OCI-M2 (cell line): ENCODE results near the gene DIS3L2.
"Not testable (repeated sequence)": the region's sequence is repeated elsewhere in the genome, so short reads cannot be mapped to it uniquely, and the experiment has no call there.

Experiments used
- DNase-seq: peaks from one replicate; lab custom pipeline; 2025; ENCODE audit not compliant: unreplicated experiment; lab: John Stamatoyannopoulos, UW

The DIS3L2 gene

DNA sequence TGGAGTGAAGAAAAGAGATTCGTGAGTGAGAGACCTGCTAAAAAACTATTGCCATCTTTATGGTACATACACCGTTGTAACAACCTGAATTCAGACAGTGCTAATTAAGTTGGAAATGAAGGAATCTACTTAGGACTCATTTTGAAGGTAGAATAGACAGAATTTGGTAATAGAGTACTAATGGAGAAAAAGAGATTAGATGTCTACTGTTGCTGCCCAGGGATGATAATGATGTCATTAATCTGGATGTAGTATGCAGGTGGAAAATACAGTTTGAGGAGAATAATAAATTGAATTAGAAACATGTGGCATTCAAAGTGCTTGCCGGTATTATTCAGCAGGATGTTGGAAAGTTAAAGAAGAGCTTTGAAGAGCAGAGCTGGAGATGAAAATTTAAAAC lies 44.7 kb downstream of the DIS3L2 start:
- DNase-seq: no peak

DNA sequence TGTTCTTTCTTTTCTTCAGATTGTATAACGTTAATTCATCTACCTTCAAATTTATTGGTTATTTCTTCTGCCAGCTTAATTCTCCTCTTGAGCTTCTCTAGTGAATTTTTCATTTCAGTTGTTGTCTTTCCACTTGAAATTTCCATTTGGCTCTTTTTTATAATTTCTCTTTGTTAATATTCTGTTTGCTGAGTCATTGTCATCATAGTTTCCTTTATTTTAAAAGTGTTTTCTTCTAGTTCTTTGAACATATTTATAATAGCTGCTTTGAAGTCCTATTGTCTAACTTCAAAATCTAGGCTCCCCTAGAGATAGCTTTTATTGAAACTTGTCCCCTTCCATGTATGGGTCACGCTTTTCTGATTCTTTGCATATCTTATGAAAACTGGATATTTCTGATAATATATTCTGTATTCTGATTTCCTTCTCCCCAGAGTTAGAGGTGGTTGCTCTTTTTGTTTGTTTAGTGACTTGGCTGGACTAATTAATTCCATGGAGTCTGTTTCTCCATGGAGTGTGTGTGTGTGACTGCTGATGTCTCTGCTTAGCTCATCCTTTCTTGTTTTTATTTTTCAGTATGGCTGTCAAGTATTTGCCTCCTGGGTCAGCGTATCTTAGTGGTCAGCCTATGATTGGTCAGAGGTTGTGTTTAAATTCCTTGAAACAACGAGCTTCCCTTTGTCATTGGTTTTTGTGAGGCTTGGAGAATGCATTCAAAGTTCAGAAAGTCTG lies 47.6 kb downstream of the DIS3L2 start:
- DNase-seq: no peak

DNA sequence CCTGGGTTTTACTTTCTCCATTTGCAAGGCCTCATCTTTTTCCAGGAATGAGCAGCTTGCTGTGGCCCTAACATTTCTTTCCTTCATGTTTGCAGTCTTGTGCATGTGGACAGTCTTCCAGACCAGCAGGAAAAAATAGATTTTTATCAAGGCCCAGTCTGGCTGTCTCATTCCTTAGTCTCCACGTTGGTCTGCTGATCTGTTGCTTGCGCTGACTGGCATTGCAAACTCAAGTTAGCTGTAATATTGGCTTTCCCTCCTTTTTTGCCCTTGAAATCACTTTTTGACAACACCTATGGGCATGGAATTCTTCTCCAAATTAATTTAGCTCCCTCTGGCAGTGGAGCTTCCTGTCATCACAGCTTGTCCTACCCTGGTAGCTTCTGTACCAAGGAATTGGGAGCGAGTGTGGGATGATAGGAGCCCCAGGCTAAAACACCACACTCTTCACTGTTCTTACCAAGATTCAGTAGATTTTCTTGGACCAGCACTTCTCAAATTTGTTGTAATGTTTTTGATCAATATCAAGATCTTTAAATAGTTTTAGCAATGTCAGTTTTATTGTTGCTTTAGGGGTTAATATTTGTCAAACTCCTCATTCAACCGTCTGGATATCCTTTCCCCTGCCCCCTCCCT lies 48.2 kb downstream of the DIS3L2 start:
- DNase-seq: no peak

DNA sequence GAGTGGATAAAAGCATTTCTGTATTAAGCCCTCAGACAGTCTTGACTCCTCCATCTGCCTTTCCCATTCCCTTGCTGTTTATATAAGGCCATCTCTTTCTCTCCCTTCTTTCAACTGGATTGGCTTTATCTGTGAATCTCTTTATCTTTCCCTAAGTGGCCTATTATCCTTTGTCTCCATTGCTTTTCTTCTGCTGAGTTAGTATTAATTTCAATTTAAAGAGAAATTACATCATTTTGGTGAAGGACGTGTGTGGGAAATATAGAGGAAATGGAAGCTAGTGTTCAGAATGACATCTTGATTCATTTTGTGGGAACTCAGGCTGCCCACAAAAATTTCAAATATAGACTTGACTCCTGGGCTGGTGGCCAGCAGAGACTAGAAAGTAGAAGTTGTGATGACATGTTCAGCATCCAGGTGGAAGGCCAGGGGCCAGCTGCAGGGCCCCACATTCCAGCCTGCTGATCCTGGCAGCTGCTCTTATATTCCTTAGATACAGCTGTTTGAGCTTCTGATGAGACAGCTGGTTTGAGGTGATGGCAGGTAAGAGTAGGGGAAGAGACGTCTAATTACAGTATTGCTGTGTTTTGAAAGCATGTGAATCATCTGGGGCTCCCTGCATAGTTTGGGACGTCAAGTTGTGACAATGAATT lies 52.3 kb downstream of the DIS3L2 start:
- DNase-seq: no peak

DNA sequence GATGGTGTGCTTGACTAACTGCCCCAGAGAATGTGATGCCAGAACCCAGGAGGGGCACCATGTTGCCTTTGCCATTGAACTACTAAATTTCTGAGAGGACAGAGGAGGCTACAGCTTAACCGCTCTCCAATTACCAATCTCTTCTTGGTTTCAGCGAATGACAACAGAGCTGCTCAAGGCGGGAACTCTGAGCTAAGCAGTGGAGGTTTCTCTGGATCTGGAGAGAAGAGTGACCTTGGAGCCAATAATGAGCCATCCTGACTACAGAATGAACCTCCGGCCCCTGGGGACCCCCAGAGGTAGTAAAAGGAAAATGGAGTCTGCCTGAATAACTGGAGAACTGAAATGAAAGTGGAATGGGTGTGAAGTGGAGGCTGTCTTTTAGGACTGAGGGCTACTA lies 53.2 kb downstream of the DIS3L2 start:
- DNase-seq: no peak

DNA sequence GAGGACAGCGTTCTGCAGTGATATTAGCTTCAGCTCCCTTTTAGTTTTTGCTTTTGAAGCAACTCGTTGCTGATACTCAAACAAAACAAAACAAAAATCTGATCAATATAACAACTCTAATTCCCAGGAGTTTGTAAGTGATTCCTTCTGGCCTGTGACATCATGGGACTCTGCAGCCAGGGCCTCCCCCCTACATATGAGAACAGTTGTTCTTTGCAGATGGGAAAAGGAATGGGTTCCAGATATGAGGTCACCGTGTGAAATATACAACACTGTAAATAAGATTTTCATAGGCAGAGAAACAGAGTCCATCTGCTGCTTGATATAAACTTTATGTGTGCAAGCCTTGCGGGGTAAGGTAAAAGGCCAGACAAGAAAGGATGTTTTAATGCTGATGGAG lies 56.7 kb downstream of the DIS3L2 start:
- DNase-seq: no peak

DNA sequence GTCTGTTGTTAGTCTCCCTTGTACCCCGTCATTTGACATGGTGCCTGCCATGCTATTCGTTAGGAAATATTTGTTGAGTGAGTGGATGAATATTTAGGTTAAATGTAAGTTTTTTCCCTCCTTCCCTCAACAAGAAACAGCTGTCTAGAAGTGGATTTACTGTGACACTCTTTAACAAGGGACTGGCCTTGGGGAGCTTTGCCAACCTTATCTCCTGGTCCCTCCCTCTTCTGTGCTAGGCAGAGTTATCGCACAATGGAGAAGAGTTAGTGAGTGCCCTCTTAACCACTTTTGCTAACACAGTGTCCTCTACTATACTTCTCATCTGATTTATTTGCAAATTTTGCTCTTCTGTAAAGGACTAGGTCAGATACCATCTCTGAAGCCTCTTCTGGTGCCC lies 61.2 kb downstream of the DIS3L2 start:
- no peak for DNase-seq

DNA sequence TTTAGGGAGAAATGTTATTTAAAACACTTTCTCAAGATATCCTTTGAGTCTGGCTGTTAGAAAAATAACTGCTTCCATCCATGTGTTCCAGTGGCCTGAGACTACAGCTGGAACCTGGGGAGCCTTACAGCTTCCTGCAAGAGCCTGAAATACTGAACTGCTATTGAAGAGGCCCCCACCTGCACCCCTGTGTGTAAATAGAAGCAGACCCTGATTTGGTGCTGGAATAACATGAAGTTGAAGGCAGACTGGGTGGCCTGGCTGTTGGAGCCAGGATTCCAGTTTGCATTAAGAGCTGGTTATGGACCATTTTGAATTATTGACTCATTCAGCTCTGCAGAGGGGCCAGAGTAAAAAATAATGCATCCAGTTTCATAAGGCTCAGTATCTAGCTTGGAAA lies 61.9 kb downstream of the DIS3L2 start:
- DNase-seq: no peak

DNA sequence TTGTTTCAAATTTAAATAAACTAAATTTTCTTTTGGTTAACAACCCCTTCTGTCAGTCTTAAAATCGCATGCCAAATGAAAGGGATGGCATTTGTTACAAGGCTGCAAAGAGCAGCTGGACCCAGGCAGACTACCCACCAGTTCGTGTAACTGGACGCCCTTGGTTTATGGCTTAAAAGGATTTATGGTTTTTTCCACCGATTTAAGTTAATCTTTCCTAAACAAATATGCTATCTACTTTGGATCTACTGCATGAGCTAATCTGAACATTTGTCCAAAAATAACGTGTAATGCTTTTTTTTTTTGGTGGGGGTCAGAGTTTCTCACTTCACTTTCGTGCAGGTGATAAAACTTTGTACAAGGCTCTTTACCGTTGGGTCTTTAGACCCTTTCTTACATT lies 62.9 kb downstream of the DIS3L2 start:
- no peak for DNase-seq

DNA sequence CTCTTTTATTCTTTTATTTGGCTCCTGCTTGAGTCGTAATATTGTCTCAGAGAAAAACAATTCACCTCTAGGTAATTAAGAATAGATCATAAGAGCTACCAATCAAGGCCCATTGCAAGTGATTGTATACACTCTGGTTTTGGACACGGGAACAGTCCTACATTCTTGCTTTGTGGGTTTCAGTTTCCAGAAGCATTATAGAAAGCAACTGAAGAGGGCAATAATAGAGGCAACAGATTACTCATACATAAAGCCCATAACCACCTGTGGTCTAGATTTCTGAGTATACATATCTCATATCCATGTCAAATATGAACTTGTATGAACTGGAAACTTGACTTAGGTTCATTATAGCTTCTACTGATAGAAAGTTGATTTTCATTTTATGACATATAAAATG lies 65.4 kb downstream of the DIS3L2 start:
- no peak for DNase-seq

DNA sequence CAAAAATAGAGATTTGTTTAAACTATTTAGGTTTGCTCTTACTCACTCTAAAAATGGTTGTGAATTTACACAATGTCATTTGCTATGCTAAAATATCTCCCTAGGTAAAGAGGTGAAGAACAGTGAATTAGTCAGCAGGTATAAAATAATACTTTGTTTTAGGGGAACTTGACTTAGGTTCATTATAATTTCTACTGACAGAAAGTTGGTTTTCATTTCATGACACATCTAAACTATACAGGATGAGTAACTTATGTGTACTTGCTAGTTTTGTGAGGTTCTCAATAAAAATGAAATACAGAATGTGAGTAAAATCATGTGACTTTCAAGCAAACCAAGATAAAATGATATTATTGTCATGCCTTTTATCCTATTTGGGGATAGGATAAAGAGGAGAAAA lies 66.0 kb downstream of the DIS3L2 start:
- DNase-seq: no peak

DNA sequence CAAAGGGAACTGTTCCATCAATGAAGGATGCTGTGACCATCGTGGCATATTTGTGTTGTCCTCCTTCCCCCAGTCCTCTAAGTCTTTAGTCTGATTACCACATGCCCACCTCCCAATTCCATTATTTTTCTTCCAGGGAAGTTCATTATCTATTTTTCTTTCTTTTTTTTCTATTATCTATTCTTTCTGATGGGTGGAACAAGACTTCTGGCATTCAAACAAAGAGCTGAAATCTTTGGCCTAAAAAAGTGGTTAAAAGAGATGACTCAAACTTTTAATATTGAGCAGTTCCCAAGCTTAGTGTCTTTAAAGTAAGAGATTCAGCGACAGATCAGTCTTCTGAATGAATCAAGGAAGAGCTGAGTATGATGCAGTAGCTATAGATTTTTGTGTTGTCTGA lies 66.6 kb downstream of the DIS3L2 start:
- no peak for DNase-seq

DNA sequence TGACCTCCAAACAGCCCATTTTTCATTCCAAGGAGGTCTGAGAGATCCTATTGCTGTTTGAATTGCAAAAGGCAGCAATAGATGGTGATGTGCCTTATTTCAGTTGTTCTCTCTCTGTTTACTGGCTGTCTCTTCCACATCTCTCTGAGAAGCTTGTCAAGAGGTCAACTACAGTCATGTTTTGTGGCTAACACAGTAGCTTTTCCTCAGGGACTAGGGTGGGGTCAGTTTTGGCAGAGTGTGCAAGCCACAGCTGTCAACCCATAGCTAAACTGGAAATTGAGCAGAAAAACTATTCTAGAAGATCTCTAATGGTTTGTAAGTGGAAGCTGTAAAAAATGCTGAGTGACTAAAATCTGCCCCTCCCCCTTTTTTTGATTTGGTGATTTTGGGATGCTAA lies 67.1 kb downstream of the DIS3L2 start:
- no peak for DNase-seq

DNA sequence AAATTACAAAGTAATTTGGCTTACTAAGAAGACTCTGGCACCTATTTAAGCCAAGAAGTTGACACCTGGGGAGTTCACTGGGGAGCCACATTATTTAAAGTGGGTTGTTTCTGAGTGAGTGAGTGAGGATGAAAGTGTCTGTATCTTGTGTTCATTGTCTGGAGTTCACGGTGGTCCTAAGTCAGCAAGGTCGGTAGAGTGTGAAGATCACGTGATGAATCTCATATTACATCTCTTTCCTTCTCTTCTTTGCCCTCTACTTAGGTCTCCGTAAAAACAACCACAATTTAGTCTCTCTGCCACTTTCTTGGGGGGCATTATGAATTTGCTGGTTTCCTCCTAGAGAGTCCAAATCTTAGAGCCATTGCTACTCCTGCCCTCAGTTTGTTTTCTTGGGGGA lies 67.8 kb downstream of the DIS3L2 start:
- DNase-seq: no peak

DNA sequence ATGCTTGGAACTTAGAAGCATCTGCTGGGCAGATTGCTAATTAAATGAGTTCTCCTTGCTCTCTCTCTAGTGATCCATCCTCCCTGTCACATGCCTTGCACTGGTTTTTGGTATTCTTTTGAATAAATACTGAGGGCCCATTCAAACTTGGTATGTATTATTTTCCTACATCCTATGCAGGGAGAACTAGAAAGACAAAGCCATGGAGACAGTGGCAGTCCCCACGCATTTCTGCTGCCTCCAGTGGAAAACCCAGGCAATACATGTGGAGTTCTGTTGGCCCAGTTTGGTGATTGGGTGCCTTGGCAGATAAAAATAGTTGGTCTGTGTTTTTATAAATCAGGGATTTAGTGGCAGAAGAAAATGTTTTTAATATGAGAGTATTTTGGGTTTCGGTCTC lies 68.7 kb downstream of the DIS3L2 start:
- DNase-seq: no peak

DNA sequence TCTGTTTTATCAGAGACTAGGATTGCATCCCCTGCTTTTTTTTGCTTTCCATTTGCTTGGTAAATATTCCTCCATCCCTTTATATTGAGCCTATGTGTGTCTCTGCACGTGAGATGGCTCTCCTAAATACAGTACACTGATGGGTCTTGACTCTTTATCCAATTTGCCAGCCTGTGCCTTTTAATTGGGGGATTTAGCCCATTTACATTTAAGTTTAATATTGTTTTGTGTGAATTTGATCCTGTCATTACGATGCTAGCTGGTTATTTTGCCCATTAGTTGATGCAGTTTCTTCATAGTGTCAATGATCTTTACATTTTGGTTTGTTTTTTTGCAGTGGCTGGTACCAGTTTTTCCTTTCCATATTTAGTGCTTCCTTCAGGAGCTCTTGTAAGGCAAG lies 73.8 kb downstream of the DIS3L2 start:
- DNase-seq: not testable (repeated sequence)

DNA sequence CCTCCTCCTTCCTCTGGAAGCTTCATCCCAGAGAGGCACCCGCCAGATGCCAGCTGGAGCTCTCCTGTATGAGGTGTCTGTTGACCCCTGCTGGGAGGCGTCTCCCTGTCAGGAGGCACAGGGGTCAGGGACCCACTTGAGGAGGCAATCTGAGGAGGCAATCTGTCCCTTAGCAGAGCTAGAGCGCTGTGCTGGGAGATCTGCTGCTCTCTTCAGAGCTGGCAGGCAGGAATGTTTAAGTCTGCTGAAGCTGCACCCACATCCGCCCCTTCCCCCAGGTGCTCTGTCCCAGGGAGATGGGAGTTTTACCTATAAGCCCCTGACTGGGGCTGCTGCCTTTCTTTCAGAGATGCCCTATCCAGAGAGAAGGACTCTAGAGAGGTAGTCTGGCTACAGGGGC lies 75.4 kb downstream of the DIS3L2 start:
- not testable (repeated sequence) for DNase-seq

DNA sequence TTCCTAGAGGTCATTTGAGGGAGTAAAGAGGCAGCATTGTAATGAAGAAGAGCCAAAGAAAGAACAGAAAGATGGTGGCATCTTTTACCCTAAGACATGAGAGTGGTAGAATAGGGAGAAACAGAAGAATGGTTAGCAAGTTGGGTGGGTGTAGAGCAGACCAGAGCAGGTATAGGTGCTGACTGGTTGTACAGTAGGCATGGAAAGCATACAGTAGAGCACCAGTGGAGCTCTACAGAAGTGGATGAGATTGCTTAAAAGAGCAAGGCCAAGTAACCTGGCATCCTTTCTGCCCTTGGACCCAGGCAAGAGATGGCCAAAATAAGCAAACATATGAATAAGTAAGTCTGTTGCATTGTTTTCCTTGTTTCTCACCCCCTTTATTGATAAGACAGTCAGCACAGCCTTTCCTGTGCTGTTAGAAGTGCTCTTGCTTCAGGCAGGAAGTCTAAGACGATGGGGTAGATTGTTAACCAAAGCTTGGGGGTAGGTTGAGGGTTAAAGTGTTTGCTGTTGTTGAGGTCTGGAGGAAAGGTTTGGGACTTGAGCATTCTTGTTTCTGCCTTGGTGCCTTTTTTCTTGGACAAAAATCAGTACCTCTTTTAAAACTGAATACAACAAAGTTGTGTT lies 76.9 kb downstream of the DIS3L2 start:
- DNase-seq: no peak

DNA sequence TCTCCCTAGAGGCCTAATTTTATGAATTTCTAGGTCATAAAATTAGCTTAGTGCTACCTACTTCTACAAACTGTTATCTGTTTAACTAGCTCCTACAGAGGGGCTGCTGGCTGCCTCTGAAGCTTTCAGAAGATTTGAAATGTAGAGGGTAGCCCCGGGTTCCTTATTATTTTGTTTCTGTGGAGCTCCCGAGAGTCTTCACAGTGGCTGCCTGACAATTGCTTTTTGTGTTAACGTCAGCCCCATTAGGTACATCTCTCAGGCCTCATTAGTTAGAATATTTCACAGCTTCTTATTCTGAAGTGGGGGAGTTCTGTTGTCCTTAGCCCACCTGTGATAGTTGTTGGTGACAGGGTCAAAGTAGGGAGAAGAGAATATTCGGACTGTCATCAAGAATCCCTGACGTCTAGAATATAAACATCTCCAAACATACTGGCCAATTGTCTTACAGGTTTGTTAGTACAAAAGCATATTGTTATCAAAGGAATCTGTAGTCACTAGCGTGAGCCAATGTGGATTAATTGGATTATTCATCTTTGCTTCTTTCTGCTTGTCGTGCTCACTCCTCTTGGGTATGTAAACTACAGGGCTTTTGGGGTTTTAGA lies 77.5 kb downstream of the DIS3L2 start:
- no peak for DNase-seq

DNA sequence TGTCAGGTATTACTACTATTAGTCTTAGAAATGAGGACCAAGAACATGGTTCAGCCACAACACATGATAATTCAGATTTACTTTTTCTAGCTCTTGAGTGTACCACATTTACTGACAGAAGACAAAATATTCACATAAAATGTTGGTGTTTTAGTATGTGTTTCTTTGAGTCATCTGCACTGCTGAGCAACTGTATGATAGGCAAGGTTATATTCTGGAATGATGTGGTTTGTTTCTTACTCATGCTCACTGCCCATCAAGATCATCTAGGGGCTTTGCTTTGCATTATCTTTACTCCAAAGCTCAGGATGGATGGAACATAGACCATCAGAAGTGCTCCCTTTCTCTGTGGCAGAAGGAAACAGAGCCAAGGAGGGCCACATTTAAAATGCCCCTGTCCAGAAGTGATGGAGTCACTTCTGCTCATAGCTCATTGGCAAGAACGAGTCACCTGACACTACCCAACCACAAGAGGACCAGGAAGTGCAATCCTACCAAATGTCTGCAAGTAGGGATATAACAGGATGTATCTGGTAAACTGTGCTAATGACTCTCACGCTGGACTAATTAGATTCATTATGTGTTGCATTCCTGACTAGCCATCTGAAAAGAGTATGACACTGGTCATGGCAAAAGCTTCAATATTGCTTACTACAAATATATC lies 81.5 kb downstream of the DIS3L2 start:
- DNase-seq: no peak

DNA sequence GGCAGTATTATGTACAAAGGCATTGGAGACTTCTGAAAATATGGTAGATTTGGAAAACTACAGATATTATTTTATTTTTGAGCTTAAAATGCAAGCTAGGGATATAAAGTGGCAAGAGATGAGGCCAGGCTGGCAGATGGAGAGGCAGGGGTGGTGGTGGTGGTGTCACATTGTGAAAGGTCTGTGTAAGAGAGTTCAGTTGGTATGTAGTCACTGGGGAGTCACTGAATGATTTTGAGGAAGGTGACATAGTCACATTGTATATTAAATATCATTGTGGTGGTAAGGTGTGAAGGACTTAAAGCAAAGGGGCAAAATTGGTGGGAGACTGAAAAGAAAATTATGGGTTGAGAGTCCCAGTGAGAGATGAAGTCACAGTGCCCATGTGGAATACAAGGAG lies 82.5 kb downstream of the DIS3L2 start:
- DNase-seq: no peak
